GM23338 (cell line): ENCODE results near the gene SCCPDH. TPM values are rescaled to one million over a fixed set of nuclear protein-coding genes. Genes with fewer than 3 reads are reported as not detected.
A peak's percentile ranks its signal among the peaks of the same experiment; 100 is the strongest.

ENCODE experiments used
- ATAC-seq: fragments of 200-7000 bp; cut with Tn5 transposase; 3 replicates; pipeline ENCODE4 v1.9.1; 2020
- DNase-seq: peaks from one replicate; pipeline ENCODE4 v3.0.0-alpha.2; 2015; ENCODE audit warnings: low spot score
- H2AFZ ChIP-seq: fragments of 200-600 bp; sonication (generic); 2 replicates; pipeline ENCODE4 v1.8.0; 2016; ENCODE audit warnings: antibody characterized with exemption, mild to moderate bottlenecking, moderate library complexity
- H3F3A ChIP-seq: fragments of 200-600 bp; sonication (generic); replicated peaks from 2 replicates; pipeline ENCODE4 v1.8.0; 2017; ENCODE audit warnings: antibody characterized with exemption, mixed run types, low read depth
- H3K27ac ChIP-seq: fragments of 200-600 bp; sonication (generic); 2 replicates; pipeline ENCODE4 v1.6.1; 2016; ENCODE audit warnings: low read depth
- H3K27me3 ChIP-seq: fragments of 200-600 bp; sonication (generic); 2 replicates; pipeline ENCODE4 v1.8.0; 2016; ENCODE audit warnings: mild to moderate bottlenecking, mixed run types, moderate library complexity; ENCODE audit not compliant: insufficient read depth
- H3K36me3 ChIP-seq: fragments of 200-600 bp; sonication (generic); 2 replicates; pipeline ENCODE4 v1.8.0; 2016; ENCODE audit warnings: mild to moderate bottlenecking; ENCODE audit not compliant: insufficient read depth
- H3K4me1 ChIP-seq: fragments of 200-600 bp; sonication (generic); 2 replicates; pipeline ENCODE4 v1.8.0; 2016; ENCODE audit warnings: mild to moderate bottlenecking, moderate library complexity; ENCODE audit not compliant: insufficient read depth
- H3K4me2 ChIP-seq: fragments of 200-600 bp; sonication (generic); 2 replicates; pipeline ENCODE4 v1.7.1; 2017; ENCODE audit warnings: mixed run types
- H3K4me3 ChIP-seq: fragments of 200-600 bp; sonication (generic); 2 replicates; pipeline ENCODE4 v1.6.1; 2016; ENCODE audit warnings: mixed run types
- H3K79me2 ChIP-seq: fragments of 200-600 bp; sonication (generic); replicated peaks from 2 replicates; pipeline ENCODE4 v1.8.0; 2017; ENCODE audit warnings: mild to moderate bottlenecking; ENCODE audit not compliant: insufficient read depth
- H3K9me2 ChIP-seq: fragments of 200-600 bp; sonication (generic); 2 replicates; pipeline ENCODE4 v1.8.0; 2017; ENCODE audit not compliant: insufficient read depth
- H4K20me1 ChIP-seq: fragments of 200-600 bp; sonication (generic); replicated peaks from 2 replicates; pipeline ENCODE4 v1.8.0; 2017; ENCODE audit warnings: mild to moderate bottlenecking; ENCODE audit not compliant: insufficient read depth
- H3K27ac Mint-ChIP-seq: 2 replicates; pipeline ENCODE4 v1.8.0; 2020; ENCODE audit warnings: inconsistent platforms, mild to moderate bottlenecking, moderate library complexity, mixed read lengths
- H3K27me3 Mint-ChIP-seq: 3 replicates; pipeline ENCODE4 v1.8.0; 2022; ENCODE audit warnings: low read depth, mild to moderate bottlenecking, moderate library complexity, mixed read lengths, inconsistent platforms; ENCODE audit not compliant: insufficient read depth, poor library complexity
- H3K36me3 Mint-ChIP-seq: 3 replicates; pipeline ENCODE4 v1.8.0; 2021; ENCODE audit warnings: low read depth, mild to moderate bottlenecking, inconsistent platforms, moderate library complexity, mixed read lengths
- H3K4me1 Mint-ChIP-seq: 3 replicates; pipeline ENCODE4 v1.8.0; 2020; ENCODE audit warnings: mild to moderate bottlenecking, inconsistent platforms, mixed read lengths
- H3K4me3 Mint-ChIP-seq: 3 replicates; pipeline ENCODE4 v1.8.0; 2021; ENCODE audit warnings: moderate library complexity, mild to moderate bottlenecking, inconsistent platforms, mixed read lengths
- H3K9me3 Mint-ChIP-seq: 3 replicates; pipeline ENCODE4 v1.8.0; 2020; ENCODE audit warnings: moderate library complexity, mild to moderate bottlenecking, inconsistent platforms, mixed read lengths
- CREB1 ChIP-seq: fragments of 250-450 bp; sonication (Bioruptor Pico); IDR thresholded peaks from 2 replicates; pipeline ENCODE4 v1.5.0; 2020; ENCODE audit warnings: low read depth, mild to moderate bottlenecking, moderate library complexity
- EZH2 ChIP-seq: fragments of 200-600 bp; sonication (generic); IDR thresholded peaks from one replicate; pipeline ENCODE4 v1.8.0; 2017; ENCODE audit warnings: antibody characterized with exemption, mild to moderate bottlenecking, low read depth; ENCODE audit not compliant: unreplicated experiment
- JUNB ChIP-seq: IDR thresholded peaks from one replicate; pipeline ENCODE4 v1.6.1; 2016; ENCODE audit warnings: antibody characterized with exemption; ENCODE audit not compliant: unreplicated experiment
- NANOG ChIP-seq: IDR thresholded peaks from 2 replicates; pipeline ENCODE4 v1.6.1; 2016; ENCODE audit warnings: antibody characterized with exemption, borderline replicate concordance
- ZNF114 ChIP-seq: fragments of 250-450 bp; sonication (Bioruptor Pico); IDR thresholded peaks from 2 replicates; pipeline ENCODE4 v1.5.0; 2020; ENCODE audit warnings: mild to moderate bottlenecking, moderate library complexity
- polyA plus RNA-seq: library from polyadenylated mRNA; unstranded; fragments of >200 nt; fragmentation: Nextera tagmentation; extraction: Ambion mirVana; gene quantifications from 2 replicates; pipeline ENCODE4 v1.2.1, GENCODE V29; 2016
- total RNA-seq: library from RNA; depleted of rRNA; stranded (reverse); fragments of >200 nt; shearing (Covaris generic); gene quantifications from 2 replicates; pipeline ENCODE4 v1.2.3, GENCODE V29; 2014
- TF ChIP-seq, protein P1 (sequence below), 2 experiments: fragments of 200-600 bp in 1 of 2; sonication (generic) in 1 of 2; conservative IDR thresholded peaks; 2 replicates each; pipeline versions ENCODE4 v1.5.1 to v1.6.1; 2016 to 2017; ENCODE audit warnings: antibody characterized with exemption in 2 of 2, low read depth in 2 of 2, mild to moderate bottlenecking in 2 of 2, moderate library complexity in 1 of 2
- TF ChIP-seq, protein P2 (sequence below): fragments of 250-450 bp; sonication (Bioruptor Pico); IDR thresholded peaks from 2 replicates; pipeline ENCODE4 v1.5.0; 2020; ENCODE audit warnings: mild to moderate bottlenecking, moderate library complexity
- TF ChIP-seq, protein P3 (sequence below): IDR thresholded peaks from 2 replicates; pipeline ENCODE4 v1.6.1; 2016; ENCODE audit warnings: antibody characterized with exemption

SCCPDH gene
- total and polyA plus RNA-seq, 2 experiments from 2014 or later = 14.4 to 18.8 TPM

DNA sequence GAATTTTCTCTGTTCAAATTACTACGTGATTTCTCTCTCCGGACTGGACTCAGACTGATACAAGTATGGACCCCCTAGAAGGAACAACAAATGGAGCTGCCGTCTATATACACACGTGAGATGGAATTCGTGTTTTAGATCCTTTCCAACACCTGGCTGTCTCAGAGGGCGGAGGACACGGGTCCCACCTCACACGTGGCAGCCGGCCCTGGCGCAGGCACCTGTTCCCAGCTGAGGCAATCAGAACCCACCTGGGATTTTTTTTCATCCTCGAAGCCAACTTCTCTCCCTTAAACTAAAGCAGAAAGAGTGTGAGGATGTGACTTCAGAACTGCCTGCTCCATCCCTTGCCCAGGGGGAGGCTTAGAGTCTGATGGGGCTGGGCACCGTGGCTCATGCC lies 34.1 kb upstream of the SCCPDH start (continued):
- TF ChIP-seq, protein P1, sequence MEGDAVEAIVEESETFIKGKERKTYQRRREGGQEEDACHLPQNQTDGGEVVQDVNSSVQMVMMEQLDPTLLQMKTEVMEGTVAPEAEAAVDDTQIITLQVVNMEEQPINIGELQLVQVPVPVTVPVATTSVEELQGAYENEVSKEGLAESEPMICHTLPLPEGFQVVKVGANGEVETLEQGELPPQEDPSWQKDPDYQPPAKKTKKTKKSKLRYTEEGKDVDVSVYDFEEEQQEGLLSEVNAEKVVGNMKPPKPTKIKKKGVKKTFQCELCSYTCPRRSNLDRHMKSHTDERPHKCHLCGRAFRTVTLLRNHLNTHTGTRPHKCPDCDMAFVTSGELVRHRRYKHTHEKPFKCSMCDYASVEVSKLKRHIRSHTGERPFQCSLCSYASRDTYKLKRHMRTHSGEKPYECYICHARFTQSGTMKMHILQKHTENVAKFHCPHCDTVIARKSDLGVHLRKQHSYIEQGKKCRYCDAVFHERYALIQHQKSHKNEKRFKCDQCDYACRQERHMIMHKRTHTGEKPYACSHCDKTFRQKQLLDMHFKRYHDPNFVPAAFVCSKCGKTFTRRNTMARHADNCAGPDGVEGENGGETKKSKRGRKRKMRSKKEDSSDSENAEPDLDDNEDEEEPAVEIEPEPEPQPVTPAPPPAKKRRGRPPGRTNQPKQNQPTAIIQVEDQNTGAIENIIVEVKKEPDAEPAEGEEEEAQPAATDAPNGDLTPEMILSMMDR (conservative IDR thresholded peaks at IDR 0.05; ENCODE audit: low read depth in 2 of 2) = no peak
- TF ChIP-seq, protein P2, sequence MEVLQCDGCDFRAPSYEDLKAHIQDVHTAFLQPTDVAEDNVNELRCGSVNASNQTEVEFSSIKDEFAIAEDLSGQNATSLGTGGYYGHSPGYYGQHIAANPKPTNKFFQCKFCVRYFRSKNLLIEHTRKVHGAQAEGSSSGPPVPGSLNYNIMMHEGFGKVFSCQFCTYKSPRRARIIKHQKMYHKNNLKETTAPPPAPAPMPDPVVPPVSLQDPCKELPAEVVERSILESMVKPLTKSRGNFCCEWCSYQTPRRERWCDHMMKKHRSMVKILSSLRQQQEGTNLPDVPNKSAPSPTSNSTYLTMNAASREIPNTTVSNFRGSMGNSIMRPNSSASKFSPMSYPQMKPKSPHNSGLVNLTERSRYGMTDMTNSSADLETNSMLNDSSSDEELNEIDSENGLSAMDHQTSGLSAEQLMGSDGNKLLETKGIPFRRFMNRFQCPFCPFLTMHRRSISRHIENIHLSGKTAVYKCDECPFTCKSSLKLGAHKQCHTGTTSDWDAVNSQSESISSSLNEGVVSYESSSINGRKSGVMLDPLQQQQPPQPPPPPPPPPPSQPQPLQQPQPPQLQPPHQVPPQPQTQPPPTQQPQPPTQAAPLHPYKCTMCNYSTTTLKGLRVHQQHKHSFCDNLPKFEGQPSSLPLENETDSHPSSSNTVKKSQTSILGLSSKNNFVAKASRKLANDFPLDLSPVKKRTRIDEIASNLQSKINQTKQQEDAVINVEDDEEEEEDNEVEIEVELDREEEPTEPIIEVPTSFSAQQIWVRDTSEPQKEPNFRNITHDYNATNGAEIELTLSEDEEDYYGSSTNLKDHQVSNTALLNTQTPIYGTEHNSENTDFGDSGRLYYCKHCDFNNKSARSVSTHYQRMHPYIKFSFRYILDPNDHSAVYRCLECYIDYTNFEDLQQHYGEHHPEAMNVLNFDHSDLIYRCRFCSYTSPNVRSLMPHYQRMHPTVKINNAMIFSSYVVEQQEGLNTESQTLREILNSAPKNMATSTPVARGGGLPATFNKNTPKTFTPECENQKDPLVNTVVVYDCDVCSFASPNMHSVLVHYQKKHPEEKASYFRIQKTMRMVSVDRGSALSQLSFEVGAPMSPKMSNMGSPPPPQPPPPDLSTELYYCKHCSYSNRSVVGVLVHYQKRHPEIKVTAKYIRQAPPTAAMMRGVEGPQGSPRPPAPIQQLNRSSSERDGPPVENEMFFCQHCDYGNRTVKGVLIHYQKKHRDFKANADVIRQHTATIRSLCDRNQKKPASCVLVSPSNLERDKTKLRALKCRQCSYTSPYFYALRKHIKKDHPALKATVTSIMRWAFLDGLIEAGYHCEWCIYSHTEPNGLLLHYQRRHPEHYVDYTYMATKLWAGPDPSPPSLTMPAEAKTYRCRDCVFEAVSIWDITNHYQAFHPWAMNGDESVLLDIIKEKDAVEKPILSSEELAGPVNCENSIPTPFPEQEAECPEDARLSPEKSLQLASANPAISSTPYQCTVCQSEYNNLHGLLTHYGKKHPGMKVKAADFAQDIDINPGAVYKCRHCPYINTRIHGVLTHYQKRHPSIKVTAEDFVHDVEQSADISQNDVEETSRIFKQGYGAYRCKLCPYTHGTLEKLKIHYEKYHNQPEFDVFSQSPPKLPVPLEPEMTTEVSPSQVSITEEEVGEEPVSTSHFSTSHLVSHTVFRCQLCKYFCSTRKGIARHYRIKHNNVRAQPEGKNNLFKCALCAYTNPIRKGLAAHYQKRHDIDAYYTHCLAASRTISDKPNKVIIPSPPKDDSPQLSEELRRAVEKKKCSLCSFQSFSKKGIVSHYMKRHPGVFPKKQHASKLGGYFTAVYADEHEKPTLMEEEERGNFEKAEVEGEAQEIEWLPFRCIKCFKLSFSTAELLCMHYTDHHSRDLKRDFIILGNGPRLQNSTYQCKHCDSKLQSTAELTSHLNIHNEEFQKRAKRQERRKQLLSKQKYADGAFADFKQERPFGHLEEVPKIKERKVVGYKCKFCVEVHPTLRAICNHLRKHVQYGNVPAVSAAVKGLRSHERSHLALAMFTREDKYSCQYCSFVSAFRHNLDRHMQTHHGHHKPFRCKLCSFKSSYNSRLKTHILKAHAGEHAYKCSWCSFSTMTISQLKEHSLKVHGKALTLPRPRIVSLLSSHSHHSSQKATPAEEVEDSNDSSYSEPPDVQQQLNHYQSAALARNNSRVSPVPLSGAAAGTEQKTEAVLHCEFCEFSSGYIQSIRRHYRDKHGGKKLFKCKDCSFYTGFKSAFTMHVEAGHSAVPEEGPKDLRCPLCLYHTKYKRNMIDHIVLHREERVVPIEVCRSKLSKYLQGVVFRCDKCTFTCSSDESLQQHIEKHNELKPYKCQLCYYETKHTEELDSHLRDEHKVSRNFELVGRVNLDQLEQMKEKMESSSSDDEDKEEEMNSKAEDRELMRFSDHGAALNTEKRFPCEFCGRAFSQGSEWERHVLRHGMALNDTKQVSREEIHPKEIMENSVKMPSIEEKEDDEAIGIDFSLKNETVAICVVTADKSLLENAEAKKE (CRISPR knock-in tag) = no peak
- TF ChIP-seq JUNB (no peak), CREB1 (no peak)

DNA sequence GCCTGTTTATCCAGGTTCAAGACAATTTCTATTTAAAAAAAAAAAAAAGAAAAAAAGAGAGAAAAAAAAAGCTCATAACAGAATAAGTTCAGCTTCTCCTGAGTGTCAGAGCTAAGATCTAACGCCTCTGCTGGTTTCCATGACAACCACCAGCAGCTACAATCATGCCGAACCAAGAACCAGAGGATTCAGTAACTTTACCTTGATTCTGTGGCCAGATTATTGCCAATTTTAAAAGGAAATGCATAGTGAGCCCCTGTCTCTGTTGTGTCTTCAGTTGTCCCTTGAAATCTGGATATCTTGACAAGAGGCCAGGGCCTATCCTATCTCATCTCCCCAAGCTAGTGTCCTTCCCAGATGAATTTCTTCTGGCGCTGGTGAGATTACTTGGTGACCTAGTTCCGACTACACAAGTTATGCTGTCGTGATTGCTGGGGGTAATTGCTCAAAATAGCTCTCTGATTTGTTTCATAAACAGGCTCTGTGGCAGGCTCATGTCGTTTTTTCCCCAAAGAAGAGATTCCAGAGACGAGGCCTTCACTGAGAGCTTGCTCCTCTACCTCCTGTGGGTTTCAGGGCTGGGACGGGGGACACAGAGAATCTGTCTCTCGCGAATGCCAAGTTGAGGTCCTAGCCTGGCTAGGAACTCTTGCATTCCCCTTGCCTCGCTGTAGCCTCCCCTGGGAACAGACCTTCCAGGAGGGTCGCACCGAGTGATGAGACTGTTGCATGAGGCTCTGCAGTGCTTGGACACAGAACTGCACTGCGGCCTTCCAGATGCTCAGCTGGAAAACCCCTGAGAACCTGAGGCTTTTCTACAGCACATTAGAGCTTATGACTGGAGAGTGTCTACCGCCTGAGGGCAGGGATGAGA lies 32.4 kb upstream of the SCCPDH start:
- Histone ChIP-seq H3K79me2 (no peaks in the 10 kb centered on the region), H3F3A (no peaks in the 10 kb centered on the region), H3K36me3 (no peaks in the 10 kb centered on the region; the same call in 1 of the 2 replicates), H3K27ac (no peak overlapping the region), H3K4me2 (no peak overlapping the region), H3K4me3 (no peak overlapping the region), H4K20me1 (no peaks in the 10 kb centered on the region), H2AFZ (no peak overlapping the region), H3K9me2 (no peaks in the 10 kb centered on the region), H3K4me1 (no peaks in the 10 kb centered on the region), H3K27me3 (no peaks in the 10 kb centered on the region)
- peaks cover 20% of the 10 kb centered on the region for H3K27me3 Mint-ChIP-seq
- H3K27ac Mint-ChIP-seq = no peak overlapping the region
- ATAC-seq (no peak), DNase-seq (peak; percentile 21)
- peaks cover 50% of the 10 kb centered on the region for H3K9me3 Mint-ChIP-seq
- H3K4me1 Mint-ChIP-seq = no peaks in the 10 kb centered on the region; the same call in 2 of the 3 replicates
- H3K36me3 Mint-ChIP-seq = peaks cover 22% of the 10 kb centered on the region
- no peak overlapping the region for H3K4me3 Mint-ChIP-seq
- TF ChIP-seq, protein P3, sequence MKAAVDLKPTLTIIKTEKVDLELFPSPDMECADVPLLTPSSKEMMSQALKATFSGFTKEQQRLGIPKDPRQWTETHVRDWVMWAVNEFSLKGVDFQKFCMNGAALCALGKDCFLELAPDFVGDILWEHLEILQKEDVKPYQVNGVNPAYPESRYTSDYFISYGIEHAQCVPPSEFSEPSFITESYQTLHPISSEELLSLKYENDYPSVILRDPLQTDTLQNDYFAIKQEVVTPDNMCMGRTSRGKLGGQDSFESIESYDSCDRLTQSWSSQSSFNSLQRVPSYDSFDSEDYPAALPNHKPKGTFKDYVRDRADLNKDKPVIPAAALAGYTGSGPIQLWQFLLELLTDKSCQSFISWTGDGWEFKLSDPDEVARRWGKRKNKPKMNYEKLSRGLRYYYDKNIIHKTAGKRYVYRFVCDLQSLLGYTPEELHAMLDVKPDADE = no peak
- TF ChIP-seq NANOG (no peak), JUNB (no peak), EZH2 (no peak), CREB1 (no peak), ZNF114 (no peak)
- TF ChIP-seq, protein P1 (conservative IDR thresholded peaks at IDR 0.05; ENCODE audit: low read depth in 2 of 2) = no peak
